ENCODE measurements around the gene SGIP1.

The SGIP1 gene

DNA sequence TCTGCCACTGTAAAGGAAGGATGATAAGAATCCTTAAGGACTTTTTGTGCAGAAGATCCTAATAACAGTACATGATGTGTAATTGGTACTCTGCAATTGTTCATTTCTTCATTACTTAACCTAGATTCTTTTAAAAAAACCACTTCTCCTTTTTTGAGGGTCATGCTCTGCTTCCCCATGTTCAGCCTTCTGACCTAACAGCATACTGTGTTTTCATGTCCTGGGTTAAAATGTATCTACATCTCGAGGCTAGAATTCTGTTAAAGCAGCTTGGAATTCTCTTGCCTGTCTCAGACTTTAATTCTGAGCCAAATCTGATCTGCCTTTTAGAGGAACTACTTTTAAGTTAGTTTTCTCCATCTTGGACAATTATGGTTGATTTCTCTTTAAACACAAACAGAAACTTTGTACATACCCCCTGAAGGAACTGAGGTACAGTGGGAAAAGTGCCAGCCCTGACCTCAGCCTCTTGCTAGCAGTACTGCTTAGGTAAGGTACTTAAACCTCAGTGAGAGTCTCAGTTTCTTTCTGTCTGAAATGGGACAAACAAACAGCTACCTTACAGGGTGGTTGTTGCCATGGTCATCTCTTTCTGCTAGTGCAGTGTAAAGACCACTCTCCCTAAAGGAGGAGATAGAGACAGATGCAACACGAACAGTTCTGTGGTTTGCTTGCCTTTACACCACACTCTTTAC lies 115.1 kb downstream of the SGIP1 start:
- TF ChIP-seq, protein P1, sequence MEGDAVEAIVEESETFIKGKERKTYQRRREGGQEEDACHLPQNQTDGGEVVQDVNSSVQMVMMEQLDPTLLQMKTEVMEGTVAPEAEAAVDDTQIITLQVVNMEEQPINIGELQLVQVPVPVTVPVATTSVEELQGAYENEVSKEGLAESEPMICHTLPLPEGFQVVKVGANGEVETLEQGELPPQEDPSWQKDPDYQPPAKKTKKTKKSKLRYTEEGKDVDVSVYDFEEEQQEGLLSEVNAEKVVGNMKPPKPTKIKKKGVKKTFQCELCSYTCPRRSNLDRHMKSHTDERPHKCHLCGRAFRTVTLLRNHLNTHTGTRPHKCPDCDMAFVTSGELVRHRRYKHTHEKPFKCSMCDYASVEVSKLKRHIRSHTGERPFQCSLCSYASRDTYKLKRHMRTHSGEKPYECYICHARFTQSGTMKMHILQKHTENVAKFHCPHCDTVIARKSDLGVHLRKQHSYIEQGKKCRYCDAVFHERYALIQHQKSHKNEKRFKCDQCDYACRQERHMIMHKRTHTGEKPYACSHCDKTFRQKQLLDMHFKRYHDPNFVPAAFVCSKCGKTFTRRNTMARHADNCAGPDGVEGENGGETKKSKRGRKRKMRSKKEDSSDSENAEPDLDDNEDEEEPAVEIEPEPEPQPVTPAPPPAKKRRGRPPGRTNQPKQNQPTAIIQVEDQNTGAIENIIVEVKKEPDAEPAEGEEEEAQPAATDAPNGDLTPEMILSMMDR (IDR thresholded peaks at IDR 0.05; ENCODE audit: low read depth, low read length) = no peak
- no peaks in the 10 kb centered on the region for H3K27me3 ChIP-seq
- H3K4me3 ChIP-seq (ENCODE audit: low read depth, low read length) = no peak overlapping the region
- H3K9me3 ChIP-seq = no peaks in the 10 kb centered on the region
- no peaks in the 10 kb centered on the region for H3K4me1 ChIP-seq
- no peaks in the 10 kb centered on the region; the same call in 1 of the 2 replicates for H3K36me3 ChIP-seq
- no peak for DNase-seq

DNA sequence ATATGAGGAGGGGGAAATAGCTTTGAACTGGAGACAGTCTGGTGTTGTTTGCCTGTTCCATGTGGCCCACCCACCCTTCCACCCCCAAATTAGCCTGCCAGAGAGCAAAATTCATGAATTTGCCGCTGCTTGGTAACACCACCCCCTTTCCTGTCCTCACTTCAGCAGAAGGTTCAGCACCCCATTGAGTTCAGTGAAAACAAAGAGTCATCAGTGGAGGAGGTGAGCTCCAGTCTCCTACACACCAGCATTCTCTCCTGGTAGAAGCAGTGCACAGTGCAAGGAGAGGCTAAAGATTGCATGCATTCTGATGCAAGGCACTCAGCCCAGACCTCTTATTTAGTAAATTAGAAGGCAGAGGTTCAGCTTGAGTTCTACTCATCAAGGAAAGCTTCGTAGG lies 118.6 kb downstream of the SGIP1 start:
- TF ChIP-seq, protein P1 (IDR thresholded peaks at IDR 0.05; ENCODE audit: low read depth, low read length) = no peak
- no peak for DNase-seq
- Histone ChIP-seq H3K4me1 (no peaks in the 10 kb centered on the region), H3K4me3 (ENCODE audit: low read depth, low read length) (no peak overlapping the region), H3K9me3 (no peaks in the 10 kb centered on the region), H3K27me3 (no peaks in the 10 kb centered on the region), H3K36me3 (no peaks in the 10 kb centered on the region)

DNA sequence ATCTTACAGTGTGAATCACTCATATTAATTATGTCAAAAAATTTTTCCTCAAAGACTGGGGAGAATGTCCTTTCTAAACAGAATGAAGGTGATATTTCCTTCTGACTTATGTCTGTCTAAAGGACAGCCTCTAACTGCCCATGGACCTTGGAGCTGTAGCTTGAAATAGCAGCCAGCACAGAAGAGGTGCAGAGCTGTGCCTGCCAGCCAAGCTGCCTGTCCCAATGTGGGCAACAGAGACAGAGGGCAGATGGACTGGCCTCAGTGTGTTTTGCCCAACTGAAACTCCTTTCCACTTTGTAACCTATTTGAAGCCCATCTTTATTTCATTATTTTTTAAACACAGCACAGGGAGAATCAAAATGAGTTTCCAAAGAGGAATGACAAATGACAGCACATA lies 120.7 kb downstream of the SGIP1 start:
- Histone ChIP-seq H3K27me3 (no peaks in the 10 kb centered on the region), H3K9me3 (no peaks in the 10 kb centered on the region), H3K4me3 (ENCODE audit: low read depth, low read length) (no peak overlapping the region), H3K4me1 (no peaks in the 10 kb centered on the region), H3K36me3 (no peaks in the 10 kb centered on the region)
- TF ChIP-seq, protein P1 (IDR thresholded peaks at IDR 0.05; ENCODE audit: low read depth, low read length) = no peak
- no peak for DNase-seq

DNA sequence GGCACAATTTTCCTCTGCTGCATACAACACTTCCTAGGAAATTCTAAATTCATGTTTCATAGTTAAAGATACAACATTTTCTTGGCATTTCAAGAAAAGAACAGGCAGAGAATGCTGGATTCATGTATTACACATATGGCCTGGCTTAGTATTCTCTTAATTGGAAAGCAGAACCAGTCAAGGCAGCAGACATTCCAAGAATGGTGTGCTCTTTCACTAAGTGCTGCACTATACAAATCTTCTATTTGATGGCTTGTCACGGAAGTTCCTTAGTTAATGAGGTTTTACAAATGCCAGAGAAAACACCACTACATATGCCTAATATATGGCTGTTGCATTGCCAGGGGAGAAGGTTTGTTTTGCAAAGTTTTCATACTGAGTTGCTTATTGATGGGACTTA lies 137.5 kb downstream of the SGIP1 start:
- H3K27me3 ChIP-seq = no peaks in the 10 kb centered on the region
- H3K4me3 ChIP-seq (ENCODE audit: low read depth, low read length) = no peak overlapping the region
- H3K4me1 ChIP-seq = peaks cover 3% of the 10 kb centered on the region; the same call in 1 of the 2 replicates
- TF ChIP-seq, protein P1 (IDR thresholded peaks at IDR 0.05; ENCODE audit: low read depth, low read length) = no peak
- no peaks in the 10 kb centered on the region for H3K36me3 ChIP-seq
- no peaks in the 10 kb centered on the region for H3K9me3 ChIP-seq
- no peak for DNase-seq

DNA sequence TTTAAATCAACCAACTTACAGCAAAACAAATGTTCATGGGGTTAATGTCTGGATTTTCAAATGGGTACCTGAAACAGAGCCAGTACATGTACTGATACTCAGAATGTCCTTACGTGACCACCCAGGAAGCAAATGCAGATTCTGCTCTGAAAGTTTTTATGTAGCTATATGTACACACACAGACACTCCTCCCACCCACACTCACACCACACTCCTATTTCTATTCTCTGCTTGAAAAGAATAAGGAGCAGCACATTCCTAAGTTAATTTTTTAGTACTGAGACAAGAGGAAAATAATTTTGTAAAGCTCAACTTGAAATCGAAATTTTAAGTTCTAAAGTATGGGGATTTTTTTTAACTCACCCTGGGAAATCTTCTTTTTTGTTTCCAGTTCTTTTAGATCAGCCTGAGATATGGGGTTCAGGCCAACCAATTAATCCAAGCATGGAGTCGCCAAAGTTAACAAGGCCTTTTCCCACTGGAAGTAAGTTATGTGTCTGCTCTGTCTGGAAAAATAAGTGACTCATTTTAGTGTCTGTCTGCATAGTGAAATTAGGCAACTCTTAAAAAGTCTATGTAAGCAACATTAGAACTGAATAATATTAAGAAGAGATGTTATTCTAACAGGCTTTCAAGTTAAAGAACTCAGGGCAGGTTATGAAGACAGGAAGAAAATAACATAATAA lies 142.8 kb downstream of the SGIP1 start:
- Histone ChIP-seq H3K4me1 (no peaks in the 10 kb centered on the region), H3K27me3 (no peaks in the 10 kb centered on the region), H3K9me3 (no peaks in the 10 kb centered on the region), H3K36me3 (no peaks in the 10 kb centered on the region), H3K4me3 (ENCODE audit: low read depth, low read length) (no peak overlapping the region)
- no peak for DNase-seq
- TF ChIP-seq, protein P1 (IDR thresholded peaks at IDR 0.05; ENCODE audit: low read depth, low read length) = no peak

DNA sequence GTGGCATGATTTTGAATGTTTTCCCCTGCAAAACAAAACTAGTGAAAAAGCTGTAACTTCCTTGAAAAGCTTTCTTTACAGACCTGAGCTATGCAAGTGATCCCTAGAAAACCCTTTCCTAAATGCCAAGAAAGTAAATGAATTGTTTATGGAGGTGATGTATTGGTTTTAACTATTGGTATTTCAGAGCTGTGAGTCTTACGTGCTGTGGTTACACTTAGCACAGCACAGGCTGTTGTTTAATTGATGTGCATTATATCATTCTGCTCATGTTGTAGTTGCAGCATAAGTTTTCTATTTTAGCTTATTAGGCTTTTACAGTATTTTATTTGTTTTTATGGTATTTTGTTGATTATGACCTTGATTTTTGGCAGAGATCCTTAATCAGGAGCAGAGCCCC lies 144.2 kb downstream of the SGIP1 start:
- H3K4me3 ChIP-seq (ENCODE audit: low read depth, low read length) = no peak overlapping the region
- DNase-seq = no peak
- H3K4me1 ChIP-seq = no peaks in the 10 kb centered on the region
- H3K27me3 ChIP-seq = no peaks in the 10 kb centered on the region
- H3K36me3 ChIP-seq = no peaks in the 10 kb centered on the region
- TF ChIP-seq, protein P1 (IDR thresholded peaks at IDR 0.05; ENCODE audit: low read depth, low read length) = no peak
- no peaks in the 10 kb centered on the region for H3K9me3 ChIP-seq
